IMR-90 (cell line): ENCODE data around the gene TMEM121B. TPM values are rescaled to one million over a fixed set of nuclear protein-coding genes. Genes with fewer than 3 reads are reported as not detected.

Source experiments
- ATAC-seq: fragments of 200-7000 bp; cut with Tn5 transposase; 2 replicates; pipeline ENCODE4 v1.9.1; 2020; ENCODE audit warnings: low read depth, mild to moderate bottlenecking, moderate library complexity
- BruUV-seq: library from RNA; stranded (reverse); fragments of 400-500 nt; replicated peaks from 2 replicates; lab custom pipeline; 2021; lab: Mats Ljungman, UMichigan
- CTCF ChIA-PET: fragments of 300-600 bp; formaldehyde crosslinking; extraction: SDS; loops from one replicate; lab custom pipeline; 2021; ENCODE audit warnings: antibody characterized with exemption; lab: Yijun Ruan, JAX
- POLR2A ChIA-PET: fragments of 300-600 bp; sonication (Branson Sonifier 250); formaldehyde crosslinking; loops from one replicate; lab custom pipeline; 2022; ENCODE audit warnings: antibody characterized with exemption; ENCODE audit not compliant: unreplicated experiment; lab: Charles Lee
- DNase-seq: peaks from one replicate; pipeline ENCODE4 v3.0.0; 2013
- H2AFZ ChIP-seq: replicated peaks from 2 replicates; pipeline ENCODE3; 2013; ENCODE audit warnings: low read length, mild to moderate bottlenecking; ENCODE audit not compliant: poor library complexity
- H2AK5ac ChIP-seq: 2 replicates; pipeline ENCODE4 v1.6.1; 2013; ENCODE audit warnings: low read depth, low read length, inconsistent platforms
- H2AK9ac ChIP-seq: replicated peaks from 2 replicates; pipeline ENCODE3; 2013; ENCODE audit warnings: mild to moderate bottlenecking, low read depth, low read length, moderate library complexity; ENCODE audit not compliant: poor library complexity
- H2BK120ac ChIP-seq: 2 replicates; pipeline ENCODE4 v1.6.1; 2013; ENCODE audit warnings: low read depth, low read length, inconsistent platforms
- H2BK15ac ChIP-seq: 3 replicates; pipeline ENCODE4 v1.6.1; 2013; ENCODE audit warnings: low read depth, low read length, inconsistent platforms
- H2BK20ac ChIP-seq: 2 replicates; pipeline ENCODE4 v1.6.1; 2013; ENCODE audit warnings: low read depth, mild to moderate bottlenecking, inconsistent platforms, low read length, moderate library complexity
- H2BK5ac ChIP-seq: 2 replicates; pipeline ENCODE4 v1.6.1; 2013; ENCODE audit warnings: mild to moderate bottlenecking, low read depth, low read length, inconsistent platforms; ENCODE audit not compliant: poor library complexity, severe bottlenecking
- H3K14ac ChIP-seq: replicated peaks from 2 replicates; pipeline ENCODE4 v1.6.1; 2013; ENCODE audit warnings: low read depth, low read length, inconsistent platforms
- H3K18ac ChIP-seq: 2 replicates; pipeline ENCODE4 v1.6.1; 2013; ENCODE audit warnings: low read depth, low read length, control low read depth
- H3K23ac ChIP-seq: 2 replicates; pipeline ENCODE4 v1.6.1; 2013; ENCODE audit warnings: low read depth, low read length, inconsistent platforms
- H3K27ac ChIP-seq: 2 replicates; pipeline ENCODE4 v1.5.1; 2013; ENCODE audit warnings: mild to moderate bottlenecking, control low read depth, low read length; ENCODE audit not compliant: insufficient read depth
- H3K27me3 ChIP-seq: 2 replicates; pipeline ENCODE4 v1.6.1; 2013; ENCODE audit warnings: low read length; ENCODE audit not compliant: control insufficient read depth, insufficient read depth
- H3K36me3 ChIP-seq: 2 replicates; pipeline ENCODE4 v1.6.1; 2013; ENCODE audit warnings: low read length, mixed read lengths; ENCODE audit not compliant: control insufficient read depth, insufficient read depth
- H3K4ac ChIP-seq: 2 replicates; pipeline ENCODE4 v1.6.1; 2013; ENCODE audit warnings: low read depth, low read length, inconsistent platforms
- H3K4me1 ChIP-seq: 2 replicates; pipeline ENCODE4 v1.6.1; 2013; ENCODE audit warnings: low read length, mixed read lengths; ENCODE audit not compliant: control insufficient read depth, insufficient read depth
- H3K4me2 ChIP-seq: 2 replicates; pipeline ENCODE4 v1.6.1; 2013; ENCODE audit warnings: low read depth, mild to moderate bottlenecking, control low read depth, low read length, moderate library complexity
- H3K4me3 ChIP-seq: 2 replicates; pipeline ENCODE4 v1.5.1; 2013; ENCODE audit warnings: low read depth, mild to moderate bottlenecking, control low read depth, low read length, moderate library complexity; ENCODE audit not compliant: insufficient read depth
- H3K56ac ChIP-seq: 2 replicates; pipeline ENCODE4 v1.6.1; 2013; ENCODE audit warnings: low read length, inconsistent platforms; ENCODE audit not compliant: insufficient read depth; ENCODE audit errors: extremely low read depth
- H3K79me1 ChIP-seq, 2 experiments: 2 replicates each; pipeline ENCODE4 v1.6.1; 2013; ENCODE audit warnings: low read length in 2 of 2, inconsistent platforms in 1 of 2, low read depth in 1 of 2
- H3K9ac ChIP-seq: 2 replicates; pipeline ENCODE4 v1.6.1; 2013; ENCODE audit warnings: low read depth, low read length, control low read depth
- H3K9me1 ChIP-seq: 2 replicates; pipeline ENCODE4 v1.6.1; 2013; ENCODE audit warnings: low read length, inconsistent platforms; ENCODE audit not compliant: insufficient read depth
- H3K9me3 ChIP-seq: 2 replicates; pipeline ENCODE4 v1.6.1; 2013; ENCODE audit warnings: low read length; ENCODE audit not compliant: control insufficient read depth, insufficient read depth
- H4K20me1 ChIP-seq: 2 replicates; pipeline ENCODE4 v1.6.1; 2013; ENCODE audit warnings: low read length, inconsistent platforms; ENCODE audit not compliant: insufficient read depth
- H4K5ac ChIP-seq: 2 replicates; pipeline ENCODE4 v1.6.1; 2013; ENCODE audit warnings: mild to moderate bottlenecking, low read depth, low read length, control low read depth
- H4K8ac ChIP-seq, 2 experiments: 2 replicates each; pipeline ENCODE4 v1.6.1; 2013; ENCODE audit warnings: low read depth in 2 of 2, low read length in 2 of 2, control low read depth in 1 of 2, inconsistent platforms in 1 of 2
- H4K91ac ChIP-seq: 2 replicates; pipeline ENCODE4 v1.6.1; 2013; ENCODE audit warnings: low read depth, low read length, inconsistent platforms; ENCODE audit not compliant: insufficient read depth
- CEBPB ChIP-seq: IDR thresholded peaks from 2 replicates; pipeline ENCODE4 v1.6.1; 2012; ENCODE audit warnings: low read depth, low read length, improper control_type of control experiment
- CHD1 ChIP-seq: IDR thresholded peaks from 2 replicates; pipeline ENCODE4 v1.6.1; 2012; ENCODE audit warnings: low read depth, low read length, improper control_type of control experiment
- CTCF ChIP-seq: conservative IDR thresholded peaks from 2 replicates; pipeline ENCODE4 v1.5.1; 2012; ENCODE audit warnings: mild to moderate bottlenecking, low read depth, low read length, improper control_type of control experiment
- MAFK ChIP-seq: IDR thresholded peaks from 2 replicates; pipeline ENCODE4 v1.6.1; 2012; ENCODE audit warnings: low read depth, low read length, improper control_type of control experiment
- NFE2L2 ChIP-seq: fragments of 150-350 bp; IDR thresholded peaks from 2 replicates; pipeline ENCODE4 v1.6.1; 2016; ENCODE audit warnings: low read depth, mild to moderate bottlenecking, low read length
- USF2 ChIP-seq: fragments of 150-350 bp; IDR thresholded peaks from 2 replicates; pipeline ENCODE4 v1.6.1; 2017; ENCODE audit warnings: mild to moderate bottlenecking, antibody characterized with exemption, low read length, low read depth
- WGBS, 2 experiments: methylation state at CpG; one replicate each; pipeline versions ENCODE4 v1.1.5 to v1.1.7; 2013; ENCODE audit warnings: missing lambda C conversion rate in 2 of 2; ENCODE audit not compliant: insufficient read length in 1 of 2; ENCODE audit errors: extremely low coverage in 2 of 2; 5-methylcytosine and 5-hydroxymethylcytosine counted together
- dilution Hi-C: fragments of 300-500 bp; cut with HindIII; formaldehyde crosslinking; loops from one replicate; pipeline ENCODE4 v1.14.3; 2018; ENCODE audit warnings: low sequenced_read_pairs; ENCODE audit not compliant: unreplicated experiment
- in situ Hi-C: fragments of 300-500 bp; cut with MboI; formaldehyde crosslinking; loops from 3 replicates; pipeline ENCODE4 v1.14.3; 2019; ENCODE audit warnings: low sequenced_read_pairs, inconsistent platforms, mixed read lengths
- intact Hi-C: fragments of 100-400 bp; cut with micrococcal nuclease; formaldehyde crosslinking; loops from 2 replicates; pipeline ENCODE4 v1.10.0; 2022
- polyA plus RNA-seq, 3 experiments: library from polyadenylated mRNA; depleted of rRNA; stranded (reverse); fragments of >200 nt; gene quantifications; 2 replicates each; pipeline ENCODE4 v1.2.3, GENCODE V29; 2012; ENCODE audit warnings: low replicate concordance in 1 of 3
- total RNA-seq: library from RNA; depleted of rRNA; stranded (reverse); fragments of >200 nt; gene quantifications from 2 replicates; pipeline ENCODE4 v1.2.3, GENCODE V29; 2012

Gene TMEM121B
- total and polyA plus RNA-seq, 2 of the 4 experiments (the other 2 are of a cell fraction): under 0.01 to 0.29 TPM

- intact Hi-C loops: no loop called here
- H2BK5ac ChIP-seq: no peak overlapping the region
- no peak overlapping the region for H2BK20ac ChIP-seq
- H3K23ac ChIP-seq: no peak overlapping the region
- H3K9me1 ChIP-seq: peaks cover 10% of the 10 kb centered on the region
- BruUV-seq: no TSS peak
- no peak overlapping the region for H2AK5ac ChIP-seq
- H2AK9ac ChIP-seq: no peak overlapping the region
- no peak overlapping the region for H3K27ac ChIP-seq
- dilution Hi-C loops: no loop called here
- H3K36me3 ChIP-seq: peaks cover 70% of the 10 kb centered on the region
- CTCF ChIA-PET: no interaction called here
- H3K56ac ChIP-seq: no peak overlapping the region
- H2BK15ac ChIP-seq: no peak overlapping the region
- no peak overlapping the region for H3K9ac ChIP-seq
- peaks cover 3 to 5% of the 10 kb centered on the region in 2 experiments; a peak in 2 of 4 replicates for H3K79me1 ChIP-seq
- no peak overlapping the region for H4K5ac ChIP-seq
- no peak overlapping the region for H4K8ac ChIP-seq
- in situ Hi-C loops: no loop called here
- H3K4ac ChIP-seq: no peak overlapping the region
- H3K27me3 ChIP-seq: no peaks in the 10 kb centered on the region
- TF ChIP-seq USF2 (no peak), MAFK (no peak), CEBPB (no peak), NFE2L2 (no peak), CHD1 (no peak), CTCF (no peak)
- H3K4me3 ChIP-seq: no peak overlapping the region
- peaks cover 9% of the 10 kb centered on the region for H4K20me1 ChIP-seq
- H3K4me1 ChIP-seq: no peaks in the 10 kb centered on the region
- H2BK120ac ChIP-seq: no peak overlapping the region
- no peak overlapping the region for H3K18ac ChIP-seq
- H2AFZ ChIP-seq: no peak overlapping the region
- no peak overlapping the region for H4K91ac ChIP-seq
- no peak overlapping the region for H3K4me2 ChIP-seq
- no peak for DNase-seq
- POLR2A ChIA-PET: no interaction called here
- no peak overlapping the region for H3K14ac ChIP-seq
- no peaks in the 10 kb centered on the region for H3K9me3 ChIP-seq
- 77% methylated on average over 3 of the region's 7 CpGs; no CpG with 5 or more reads in 1 of the 2 experiments for WGBS, 2 experiments
- no peak for ATAC-seq
Measured at GRCh38 chr22:17102297-17102667, 18.9 kb downstream of the TMEM121B start.
